ENCODE measurements around the gene SRPX2.

SRPX2 gene

GRCh38 chrX:100635989-100636320 lies 8.0 kb upstream of the SRPX2 start:
- H3K4me3 ChIP-seq (ENCODE audit: low read depth, low read length): peak overlapping the region; percentile 54
- DNase-seq (ENCODE audit: low read depth): no peak
- in situ Hi-C loops (cut with HindIII; ENCODE audit: low sequenced_read_pairs): loop anchor here (5.0 kb wide), 1 partner anchor 41 kb away; no protein-coding TSS in a partner anchor
- TF ChIP-seq CTCF (IDR thresholded peaks at IDR 0.05; ENCODE audit: low read depth, low read length, missing control alignments): no peak

- H3K4me3 ChIP-seq (ENCODE audit: low read depth, low read length): peak within 1 kb of the TSS; percentile 54
- peak; percentile 74 for DNase-seq (ENCODE audit: low read depth)
- in situ Hi-C loops (cut with HindIII; ENCODE audit: low sequenced_read_pairs): loop anchor here (5.0 kb wide), 1 partner anchor 41 kb away; no protein-coding TSS in a partner anchor
- TF ChIP-seq CTCF (IDR thresholded peaks at IDR 0.05; ENCODE audit: low read depth, low read length, missing control alignments): peak; percentile 53
These were observed 7.5 kb upstream of the SRPX2 start, which contains the start of gene TSPAN6 for GRCh38 chrX:100636321-100636991. Gene TSPAN6 (minus strand): TSS chrX:100636806. CDS start chrX:100636694, 112 bp downstream.

- TF ChIP-seq CTCF (IDR thresholded peaks at IDR 0.05; ENCODE audit: low read depth, low read length, missing control alignments): no peak
- DNase-seq (ENCODE audit: low read depth): no peak
- in situ Hi-C loops (cut with HindIII; ENCODE audit: low sequenced_read_pairs): no loop called here
- no peak overlapping the region for H3K4me3 ChIP-seq (ENCODE audit: low read depth, low read length)
These were observed 1.7 kb upstream of the SRPX2 start for GRCh38 chrX:100642290-100642689.

- no peak overlapping the region for H3K4me3 ChIP-seq (ENCODE audit: low read depth, low read length)
- DNase-seq (ENCODE audit: low read depth): no peak
- no peak for TF ChIP-seq CTCF (IDR thresholded peaks at IDR 0.05; ENCODE audit: low read depth, low read length, missing control alignments)
- in situ Hi-C loops (cut with HindIII; ENCODE audit: low sequenced_read_pairs): no loop called here
These were observed 787 bp upstream of the SRPX2 start for GRCh38 chrX:100643212-100643611.

- no peak for DNase-seq (ENCODE audit: low read depth)
- in situ Hi-C loops (cut with HindIII; ENCODE audit: low sequenced_read_pairs): no loop called here
- no peak for TF ChIP-seq CTCF (IDR thresholded peaks at IDR 0.05; ENCODE audit: low read depth, low read length, missing control alignments)
- peak overlapping the region; percentile 3 for H3K4me3 ChIP-seq (ENCODE audit: low read depth, low read length)
These were observed 1.1 kb downstream of the SRPX2 start for GRCh38 chrX:100645106-100645505.

- peak; percentile 11 for TF ChIP-seq CTCF (IDR thresholded peaks at IDR 0.05; ENCODE audit: low read depth, low read length, missing control alignments)
- no peak overlapping the region for H3K4me3 ChIP-seq (ENCODE audit: low read depth, low read length)
- in situ Hi-C loops (cut with HindIII; ENCODE audit: low sequenced_read_pairs): no loop called here
- DNase-seq (ENCODE audit: low read depth): no peak
These were observed 3.1 kb downstream of the SRPX2 start for GRCh38 chrX:100647095-100647494.

Data from astrocyte of the cerebellum (primary cell).